Measurements from ENCODE around the gene MAD1L1. TPM values are rescaled to one million over a fixed set of nuclear protein-coding genes. Genes with fewer than 3 reads are reported as not detected.

MAD1L1 gene
- total and polyA plus RNA-seq, 2 of the 8 experiments (the other 6 are each of a cell fraction or from before 2014, with no cell fraction given) = 40.4 to 44.6 TPM

- Histone ChIP-seq H2BK5ac (ENCODE audit: low read depth, low read length) (no peak overlapping the region), H3K27me3 (replicated peaks in 1 of 4; ENCODE audit: control insufficient read depth in 3 of 4, extremely low read depth in 1 of 4, insufficient read depth in 3 of 4, low read length in 3 of 4) (no peaks in the 10 kb centered on the region), H3K9me3 (ENCODE audit: insufficient read depth in 2 of 2, low read depth in 1 of 2, low read length in 1 of 2) (no peaks in the 10 kb centered on the region), H3K4me3 (ENCODE audit: extremely low read depth in 1 of 4, insufficient read depth in 2 of 4, low read depth in 3 of 4, low read length in 4 of 4) (no peak overlapping the region), H2BK20ac (ENCODE audit: low read length) (no peak overlapping the region), H3K36me3 (ENCODE audit: control insufficient read depth in 2 of 4, insufficient read depth in 4 of 4, low read length in 3 of 4) (no peaks in the 10 kb centered on the region), H2BK15ac (ENCODE audit: low read length) (no peak overlapping the region), H2AFZ (ENCODE audit: low read length) (no peak overlapping the region), H2BK12ac (ENCODE audit: low read depth, low read length) (no peak overlapping the region), H3K56ac (replicated peaks; ENCODE audit: insufficient read length, low read depth, low read length) (no peak overlapping the region), H3K18ac (ENCODE audit: extremely low read depth, low read length) (no peak overlapping the region), H3K27ac (ENCODE audit: low read depth, low read length) (no peak overlapping the region; the same call in 1 of the 2 replicates), H4K91ac (replicated peaks; ENCODE audit: insufficient read length, low read length) (no peak overlapping the region), H3K4me2 (ENCODE audit: insufficient read depth in 1 of 2, low read depth in 2 of 2, low read length in 2 of 2) (no peak overlapping the region), H3K23me2 (ENCODE audit: low read depth, low read length) (no peaks in the 10 kb centered on the region), H2AK5ac (ENCODE audit: low read depth, low read length) (no peak overlapping the region), H3K79me1 (ENCODE audit: low read depth, low read length) (no peaks in the 10 kb centered on the region; the same call in none of the 2 replicates), H2BK120ac (replicated peaks; ENCODE audit: low read depth, low read length) (no peak overlapping the region), H3K9ac (replicated peaks in 1 of 4; ENCODE audit: extremely low read depth in 1 of 4, low read depth in 3 of 4, low read length in 3 of 4) (no peak overlapping the region), H3K4ac (replicated peaks; ENCODE audit: insufficient read length, low read depth, low read length) (no peak overlapping the region), H4K20me1 (replicated peaks in 1 of 2; ENCODE audit: control insufficient read depth in 1 of 2, insufficient read depth in 2 of 2, low read length in 2 of 2) (peaks cover 4 to 5% of the 10 kb centered on the region in 2 experiments), H4K8ac (ENCODE audit: extremely low read depth, insufficient read depth, low read length) (no peak overlapping the region), H3K4me1 (replicated peaks in 1 of 4; ENCODE audit: control insufficient read depth in 3 of 4, insufficient read depth in 4 of 4, low read length in 3 of 4) (peaks cover 0 to 15% (median 3%) of the 10 kb centered on the region in 4 experiments; a peak in 5 of 7 replicates), H3K79me2 (ENCODE audit: control insufficient read depth in 1 of 2, insufficient read depth in 2 of 2, low read length in 2 of 2) (peaks cover 0 to 4% of the 10 kb centered on the region in 2 experiments; a peak in 1 of 4 replicates), H4K5ac (ENCODE audit: insufficient read length, low read depth, low read length) (no peak overlapping the region), H3K14ac (ENCODE audit: insufficient read length) (no peak overlapping the region), H3K23ac (ENCODE audit: insufficient read length) (no peak overlapping the region)
- FAIRE-seq = no peak
- DNase-seq (ENCODE audit: low read depth in 1 of 2, low spot score in 2 of 2) = no peak
- CTCF ChIA-PET (ENCODE audit: partially characterized antibody) = interaction anchor here (1.2 to 1.8 kb wide), 3 partner anchors 10 to 12 kb away, joined by 3 to 7 read pairs (median 6); no protein-coding TSS in a partner anchor
- POLR2A ChIA-PET (ENCODE audit: partially characterized antibody) = interaction anchor here (1.3 kb wide), 1 partner anchor 17 kb away, joined by 4 read pairs; no protein-coding TSS in a partner anchor
- 95% methylated on average over 14 of the region's 14 CpGs; no CpG with 5 or more reads in 1 of the 2 experiments for whole genome bisulfite sequencing, 2 experiments (ENCODE audit: extremely low coverage in 1 of 2, insufficient coverage in 1 of 2, insufficient read length in 1 of 2, insufficient replicate concordance in 2 of 2, low coverage in 1 of 2, low lambda C conversion rate in 2 of 2, missing lambda C conversion rate in 1 of 2)
- TF ChIP-seq SAP30 (IDR thresholded peaks at IDR 0.05; ENCODE audit: insufficient read depth, insufficient replicate concordance, low read length) (no peak), ATF2 (IDR thresholded peaks at IDR 0.05; ENCODE audit: low read length) (no peak), BRCA1 (IDR thresholded peaks at IDR 0.05; ENCODE audit: low read depth, low read length) (no peak), EZH2 (IDR thresholded peaks at IDR 0.05; ENCODE audit: low read depth, low read length, severe bottlenecking) (no peak), MAFK (IDR thresholded peaks at IDR 0.05; ENCODE audit: low read depth, low read length) (no peak), CBX8 (IDR thresholded peaks at IDR 0.05; ENCODE audit: borderline replicate concordance, low read depth, low read length) (no peak), CBX5 (IDR thresholded peaks at IDR 0.05; ENCODE audit: low read depth, low read length) (no peak), BACH1 (IDR thresholded peaks at IDR 0.05; ENCODE audit: low read length) (no peak)
- TF ChIP-seq, protein P1, sequence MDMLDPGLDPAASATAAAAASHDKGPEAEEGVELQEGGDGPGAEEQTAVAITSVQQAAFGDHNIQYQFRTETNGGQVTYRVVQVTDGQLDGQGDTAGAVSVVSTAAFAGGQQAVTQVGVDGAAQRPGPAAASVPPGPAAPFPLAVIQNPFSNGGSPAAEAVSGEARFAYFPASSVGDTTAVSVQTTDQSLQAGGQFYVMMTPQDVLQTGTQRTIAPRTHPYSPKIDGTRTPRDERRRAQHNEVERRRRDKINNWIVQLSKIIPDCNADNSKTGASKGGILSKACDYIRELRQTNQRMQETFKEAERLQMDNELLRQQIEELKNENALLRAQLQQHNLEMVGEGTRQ (IDR thresholded peaks at IDR 0.05; ENCODE audit: low read length) = no peak
- TF ChIP-seq, protein P2, sequence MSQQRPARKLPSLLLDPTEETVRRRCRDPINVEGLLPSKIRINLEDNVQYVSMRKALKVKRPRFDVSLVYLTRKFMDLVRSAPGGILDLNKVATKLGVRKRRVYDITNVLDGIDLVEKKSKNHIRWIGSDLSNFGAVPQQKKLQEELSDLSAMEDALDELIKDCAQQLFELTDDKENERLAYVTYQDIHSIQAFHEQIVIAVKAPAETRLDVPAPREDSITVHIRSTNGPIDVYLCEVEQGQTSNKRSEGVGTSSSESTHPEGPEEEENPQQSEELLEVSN (IDR thresholded peaks at IDR 0.05) = no peak
Observed at GRCh38 chr7:2114052-2114451, 118.7 kb downstream of the MAD1L1 start.
